Liver (tissue), 9 donors: Measurements from ENCODE around the gene ABLIM3. TPM values are rescaled to one million over a fixed set of nuclear protein-coding genes. Genes with fewer than 3 reads are reported as not detected.

Experiments used
- DNase-seq: peaks from one replicate; pipeline ENCODE4 v3.0.0-alpha.2; 2017; ENCODE audit warnings: low spot score
- H3K27ac ChIP-seq, 2 donors: one replicate each; pipeline ENCODE4 v1.7.0; 2013; ENCODE audit warnings: inconsistent platforms in 2 of 2, low read length in 2 of 2, control low read depth in 1 of 2, low read depth in 1 of 2, mild to moderate bottlenecking in 1 of 2
- H3K27me3 ChIP-seq, 4 donors: one replicate each; pipeline versions ENCODE4 v1.6.1 to v1.7.0; 2013; ENCODE audit warnings: low read length in 3 of 4, inconsistent platforms in 1 of 4, mild to moderate bottlenecking in 1 of 4, moderate library complexity in 1 of 4; ENCODE audit not compliant: control insufficient read depth in 4 of 4, insufficient read depth in 4 of 4
- H3K36me3 ChIP-seq, 4 donors: one replicate each; pipeline versions ENCODE4 v1.6.1 to v1.7.0; 2013; ENCODE audit warnings: low read length in 3 of 4, mild to moderate bottlenecking in 3 of 4, low read depth in 1 of 4, moderate library complexity in 1 of 4; ENCODE audit not compliant: control insufficient read depth in 4 of 4, insufficient read depth in 3 of 4
- H3K4me1 ChIP-seq, 4 donors: one replicate each; pipeline versions ENCODE4 v1.6.1 to v1.7.0; 2013; ENCODE audit warnings: low read length in 3 of 4, mild to moderate bottlenecking in 3 of 4, moderate library complexity in 1 of 4; ENCODE audit not compliant: control insufficient read depth in 4 of 4, insufficient read depth in 4 of 4
- H3K4me3 ChIP-seq, 3 donors: one replicate each; pipeline versions ENCODE4 v1.6.1 to v1.7.0; 2013; ENCODE audit warnings: low read length in 3 of 3, control low read depth in 1 of 3, low read depth in 1 of 3, mild to moderate bottlenecking in 1 of 3
- H3K9ac ChIP-seq, 2 donors: one replicate each; pipeline ENCODE4 v1.7.0; 2013; ENCODE audit warnings: low read length in 2 of 2, mild to moderate bottlenecking in 2 of 2, moderate library complexity in 2 of 2, control low read depth in 1 of 2, low read depth in 1 of 2
- H3K9me3 ChIP-seq, 4 donors: one replicate each; pipeline versions ENCODE4 v1.6.1 to v1.7.0; 2013; ENCODE audit warnings: low read length in 3 of 4; ENCODE audit not compliant: control insufficient read depth in 4 of 4
- ATF3 ChIP-seq: IDR thresholded peaks from 2 replicates; pipeline ENCODE4 v1.6.1; 2016; ENCODE audit warnings: antibody characterized with exemption
- EGR1 ChIP-seq, 2 donors: IDR thresholded peaks; 2 replicates each; pipeline ENCODE4 v1.6.1; 2016 to 2018; ENCODE audit warnings: antibody characterized with exemption in 2 of 2, low read depth in 2 of 2
- FOXA1 ChIP-seq: IDR thresholded peaks from 2 replicates; pipeline ENCODE4 v1.6.1; 2016; ENCODE audit warnings: antibody characterized with exemption
- FOXA2 ChIP-seq: IDR thresholded peaks from 2 replicates; pipeline ENCODE4 v1.6.1; 2016; ENCODE audit warnings: antibody characterized with exemption
- GABPA ChIP-seq, 2 donors: IDR thresholded peaks in 1 of 2; conservative IDR thresholded peaks in 1 of 2; 2 replicates each; pipeline ENCODE4 v1.6.1; 2016; ENCODE audit warnings: antibody characterized with exemption in 2 of 2, mild to moderate bottlenecking in 1 of 2, moderate library complexity in 1 of 2
- HNF4A ChIP-seq, 2 donors: conservative IDR thresholded peaks; 2 replicates each; pipeline ENCODE4 v1.6.1; 2016; ENCODE audit warnings: antibody characterized with exemption in 2 of 2, mild to moderate bottlenecking in 2 of 2
- HNF4G ChIP-seq: IDR thresholded peaks from 2 replicates; pipeline ENCODE4 v1.6.1; 2016; ENCODE audit warnings: antibody characterized with exemption
- JUND ChIP-seq, 2 donors: IDR thresholded peaks; 2 replicates each; pipeline ENCODE4 v1.6.1; 2016; ENCODE audit warnings: antibody characterized with exemption in 2 of 2
- NR2F2 ChIP-seq: IDR thresholded peaks from 2 replicates; pipeline ENCODE4 v1.6.1; 2016; ENCODE audit warnings: antibody characterized with exemption
- RAD21 ChIP-seq, 2 donors: IDR thresholded peaks; 2 replicates each; pipeline ENCODE4 v1.6.1; 2016; ENCODE audit warnings: antibody characterized with exemption in 2 of 2, mild to moderate bottlenecking in 2 of 2
- REST ChIP-seq: IDR thresholded peaks from 2 replicates; pipeline ENCODE4 v1.6.1; 2016; ENCODE audit warnings: antibody characterized with exemption, mild to moderate bottlenecking
- RXRA ChIP-seq, 2 donors: IDR thresholded peaks; 2 replicates each; pipeline ENCODE4 v1.6.1; 2017 to 2018; ENCODE audit warnings: antibody characterized with exemption in 2 of 2, mild to moderate bottlenecking in 1 of 2
- SP1 ChIP-seq: IDR thresholded peaks from 2 replicates; pipeline ENCODE4 v1.6.1; 2018; ENCODE audit warnings: antibody characterized with exemption, mild to moderate bottlenecking
- TAF1 ChIP-seq: conservative IDR thresholded peaks from 2 replicates; pipeline ENCODE4 v1.6.1; 2016; ENCODE audit warnings: antibody characterized with exemption, mild to moderate bottlenecking
- WGBS: extraction: QIAGEN DNeasy Blood & Tissue Kit; methylation state at CpG from one replicate; pipeline ENCODE4 v1.1.7; 2013; 5-methylcytosine and 5-hydroxymethylcytosine counted together
- polyA plus RNA-seq, 2 donors: library from polyadenylated mRNA; stranded (reverse) in 1 of 2; unstranded in 1 of 2; fragments of 200-250 nt in 1 of 2; fragments of >200 nt in 1 of 2; fragmentation: Nextera tagmentation in 1 of 2; extraction: Ambion mirVana in 1 of 2; gene quantifications; one replicate each; pipeline versions ENCODE4 v1.2.1 to v1.2.3, GENCODE V29; 2013 to 2015
- total RNA-seq, 2 donors: library from RNA; depleted of rRNA; stranded (reverse); fragments of >200 nt; gene quantifications; one replicate each; pipeline ENCODE4 v1.2.3, GENCODE V29; 2014
- TF ChIP-seq, protein P1 (sequence below): IDR thresholded peaks from 2 replicates; pipeline ENCODE4 v1.6.1; 2016; ENCODE audit warnings: antibody characterized with exemption
- TF ChIP-seq, protein P2 (sequence below): fragments of 150-350 bp; IDR thresholded peaks from 2 replicates; pipeline ENCODE4 v1.5.1; 2017; ENCODE audit warnings: improper control_type of control experiment, low read depth, low read length; ENCODE audit not compliant: missing input control
- TF ChIP-seq, protein P3 (sequence below): IDR thresholded peaks from 2 replicates; pipeline ENCODE4 v1.6.1; 2016; ENCODE audit warnings: antibody characterized with exemption
- donor health status: healthy.
- donor health status: healthy.
- donor health status: healthy.
- donor health status: healthy.
- donor health status: healthy.

ABLIM3 gene
- total and polyA plus RNA-seq, 4 donors = 6.8 to 131 (median 43.1) TPM

DNA sequence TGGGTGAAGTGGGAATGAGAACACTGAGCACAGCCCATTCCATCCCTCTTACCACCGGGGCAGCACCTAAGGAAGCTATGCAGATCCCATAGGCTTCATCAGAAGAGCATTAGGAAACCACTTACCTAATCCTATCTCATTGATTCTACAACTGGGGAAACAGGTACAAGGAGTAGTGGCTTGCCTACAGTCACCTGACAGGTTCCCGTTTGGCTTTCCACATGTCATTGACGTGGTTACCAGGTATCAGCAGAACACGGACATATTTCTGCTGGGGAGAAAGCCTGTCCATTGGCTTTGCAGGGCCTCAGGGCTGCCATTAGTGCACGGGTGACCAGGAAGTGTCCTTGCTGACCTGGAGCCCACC, 141.7 kb downstream of the ABLIM3 start:
- 89% methylated on average over 5 of the region's 5 CpGs for WGBS
- H3K27ac ChIP-seq = no peak overlapping the region
- H3K27me3 ChIP-seq = no peaks in the 10 kb centered on the region
- no peaks in the 10 kb centered on the region for H3K36me3 ChIP-seq
- no peak for DNase-seq
- H3K4me3 ChIP-seq = no peak overlapping the region
- H3K4me1 ChIP-seq = no peaks in the 10 kb centered on the region
- H3K9ac ChIP-seq = no peak overlapping the region
- H3K9me3 ChIP-seq = no peaks in the 10 kb centered on the region
- TF ChIP-seq EGR1 (IDR thresholded peaks at IDR 0.05; ENCODE audit: low read depth in 2 of 2) = no peak
- no peak for TF ChIP-seq SP1
- no peak for TF ChIP-seq ATF3
- no peak for TF ChIP-seq RXRA (IDR thresholded peaks at IDR 0.05)
- TF ChIP-seq, protein P1, sequence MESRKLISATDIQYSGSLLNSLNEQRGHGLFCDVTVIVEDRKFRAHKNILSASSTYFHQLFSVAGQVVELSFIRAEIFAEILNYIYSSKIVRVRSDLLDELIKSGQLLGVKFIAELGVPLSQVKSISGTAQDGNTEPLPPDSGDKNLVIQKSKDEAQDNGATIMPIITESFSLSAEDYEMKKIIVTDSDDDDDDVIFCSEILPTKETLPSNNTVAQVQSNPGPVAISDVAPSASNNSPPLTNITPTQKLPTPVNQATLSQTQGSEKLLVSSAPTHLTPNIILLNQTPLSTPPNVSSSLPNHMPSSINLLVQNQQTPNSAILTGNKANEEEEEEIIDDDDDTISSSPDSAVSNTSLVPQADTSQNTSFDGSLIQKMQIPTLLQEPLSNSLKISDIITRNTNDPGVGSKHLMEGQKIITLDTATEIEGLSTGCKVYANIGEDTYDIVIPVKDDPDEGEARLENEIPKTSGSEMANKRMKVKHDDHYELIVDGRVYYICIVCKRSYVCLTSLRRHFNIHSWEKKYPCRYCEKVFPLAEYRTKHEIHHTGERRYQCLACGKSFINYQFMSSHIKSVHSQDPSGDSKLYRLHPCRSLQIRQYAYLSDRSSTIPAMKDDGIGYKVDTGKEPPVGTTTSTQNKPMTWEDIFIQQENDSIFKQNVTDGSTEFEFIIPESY = no peak
- no peak for TF ChIP-seq NR2F2
- TF ChIP-seq FOXA1 = no peak
- no peak for TF ChIP-seq TAF1
- no peak for TF ChIP-seq RAD21 (IDR thresholded peaks at IDR 0.05)
- no peak for TF ChIP-seq JUND (IDR thresholded peaks at IDR 0.05)
- no peak for TF ChIP-seq HNF4G
- TF ChIP-seq FOXA2 = no peak
- TF ChIP-seq, protein P2, sequence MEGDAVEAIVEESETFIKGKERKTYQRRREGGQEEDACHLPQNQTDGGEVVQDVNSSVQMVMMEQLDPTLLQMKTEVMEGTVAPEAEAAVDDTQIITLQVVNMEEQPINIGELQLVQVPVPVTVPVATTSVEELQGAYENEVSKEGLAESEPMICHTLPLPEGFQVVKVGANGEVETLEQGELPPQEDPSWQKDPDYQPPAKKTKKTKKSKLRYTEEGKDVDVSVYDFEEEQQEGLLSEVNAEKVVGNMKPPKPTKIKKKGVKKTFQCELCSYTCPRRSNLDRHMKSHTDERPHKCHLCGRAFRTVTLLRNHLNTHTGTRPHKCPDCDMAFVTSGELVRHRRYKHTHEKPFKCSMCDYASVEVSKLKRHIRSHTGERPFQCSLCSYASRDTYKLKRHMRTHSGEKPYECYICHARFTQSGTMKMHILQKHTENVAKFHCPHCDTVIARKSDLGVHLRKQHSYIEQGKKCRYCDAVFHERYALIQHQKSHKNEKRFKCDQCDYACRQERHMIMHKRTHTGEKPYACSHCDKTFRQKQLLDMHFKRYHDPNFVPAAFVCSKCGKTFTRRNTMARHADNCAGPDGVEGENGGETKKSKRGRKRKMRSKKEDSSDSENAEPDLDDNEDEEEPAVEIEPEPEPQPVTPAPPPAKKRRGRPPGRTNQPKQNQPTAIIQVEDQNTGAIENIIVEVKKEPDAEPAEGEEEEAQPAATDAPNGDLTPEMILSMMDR = no peak
- TF ChIP-seq GABPA (IDR thresholded peaks at IDR 0.05 in 1 of 2, conservative IDR thresholded peaks at IDR 0.05 in 1 of 2) = no peak
- TF ChIP-seq, protein P3, sequence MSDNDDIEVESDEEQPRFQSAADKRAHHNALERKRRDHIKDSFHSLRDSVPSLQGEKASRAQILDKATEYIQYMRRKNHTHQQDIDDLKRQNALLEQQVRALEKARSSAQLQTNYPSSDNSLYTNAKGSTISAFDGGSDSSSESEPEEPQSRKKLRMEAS = no peak
- no peak for TF ChIP-seq REST
- no peak for TF ChIP-seq HNF4A (conservative IDR thresholded peaks at IDR 0.05)
